ENCODE measurements around the gene KRABD2.

The KRABD2 gene

DNA sequence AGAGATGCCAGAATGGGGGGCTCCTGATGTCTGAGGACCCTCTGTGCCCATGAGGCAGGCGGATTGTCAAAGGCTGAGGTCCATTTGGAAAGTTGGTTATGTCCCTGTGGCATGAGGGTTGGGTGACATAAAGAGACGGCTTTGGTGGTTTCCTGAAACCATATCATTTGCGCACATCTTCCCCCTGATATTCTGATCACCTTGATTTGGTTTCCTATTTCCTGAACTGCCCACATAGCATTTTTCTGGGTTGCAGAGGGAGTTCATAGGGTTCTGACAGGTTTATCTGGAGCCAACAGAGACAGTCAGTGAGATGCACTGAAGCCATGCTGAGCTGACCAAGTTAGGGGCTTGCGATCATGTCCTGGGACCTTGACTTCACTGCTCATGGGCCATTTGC, 36.8 kb upstream of the KRABD2 start:
- H4K20me1 ChIP-seq (ENCODE audit: insufficient read depth, poor library complexity, severe bottlenecking), result no peaks in the 10 kb centered on the region
- H3K27ac ChIP-seq, result no peak overlapping the region
- TF ChIP-seq EZH2phosphoT487 (IDR thresholded peaks at IDR 0.05; ENCODE audit: low read depth, severe bottlenecking, unreplicated experiment) (no peak), EZH2 (IDR thresholded peaks at IDR 0.05; ENCODE audit: borderline replicate concordance) (no peak)
- TF ChIP-seq, protein P1, sequence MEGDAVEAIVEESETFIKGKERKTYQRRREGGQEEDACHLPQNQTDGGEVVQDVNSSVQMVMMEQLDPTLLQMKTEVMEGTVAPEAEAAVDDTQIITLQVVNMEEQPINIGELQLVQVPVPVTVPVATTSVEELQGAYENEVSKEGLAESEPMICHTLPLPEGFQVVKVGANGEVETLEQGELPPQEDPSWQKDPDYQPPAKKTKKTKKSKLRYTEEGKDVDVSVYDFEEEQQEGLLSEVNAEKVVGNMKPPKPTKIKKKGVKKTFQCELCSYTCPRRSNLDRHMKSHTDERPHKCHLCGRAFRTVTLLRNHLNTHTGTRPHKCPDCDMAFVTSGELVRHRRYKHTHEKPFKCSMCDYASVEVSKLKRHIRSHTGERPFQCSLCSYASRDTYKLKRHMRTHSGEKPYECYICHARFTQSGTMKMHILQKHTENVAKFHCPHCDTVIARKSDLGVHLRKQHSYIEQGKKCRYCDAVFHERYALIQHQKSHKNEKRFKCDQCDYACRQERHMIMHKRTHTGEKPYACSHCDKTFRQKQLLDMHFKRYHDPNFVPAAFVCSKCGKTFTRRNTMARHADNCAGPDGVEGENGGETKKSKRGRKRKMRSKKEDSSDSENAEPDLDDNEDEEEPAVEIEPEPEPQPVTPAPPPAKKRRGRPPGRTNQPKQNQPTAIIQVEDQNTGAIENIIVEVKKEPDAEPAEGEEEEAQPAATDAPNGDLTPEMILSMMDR (IDR thresholded peaks at IDR 0.05; ENCODE audit: poor library complexity), result no peak
- H3K27me3 ChIP-seq, result peaks cover 4% of the 10 kb centered on the region
- H2AFZ ChIP-seq, result no peak overlapping the region
- no peak for DNase-seq (ENCODE audit: low spot score)
- 98% methylated on average over 4 of the region's 4 CpGs for WGBS (ENCODE audit: low lambda C conversion rate, missing lambda C conversion rate)
- H3K79me2 ChIP-seq, result no peaks in the 10 kb centered on the region
- no peak overlapping the region for H3K4me2 ChIP-seq
- H3K4me1 ChIP-seq (ENCODE audit: insufficient read depth), result no peaks in the 10 kb centered on the region
- no peaks in the 10 kb centered on the region for H3K9me2 ChIP-seq (replicated peaks; ENCODE audit: insufficient read depth)
- H3K9me3 ChIP-seq (ENCODE audit: low read depth), result no peaks in the 10 kb centered on the region
- no peak overlapping the region for H3K4me3 ChIP-seq
- no peaks in the 10 kb centered on the region for H3K36me3 ChIP-seq (replicated peaks; ENCODE audit: insufficient read depth, low read depth)

- TF ChIP-seq, protein P1 (IDR thresholded peaks at IDR 0.05; ENCODE audit: poor library complexity), result no peak
- no peak for TF ChIP-seq EZH2 (IDR thresholded peaks at IDR 0.05; ENCODE audit: borderline replicate concordance)
- no peak for TF ChIP-seq EZH2phosphoT487 (IDR thresholded peaks at IDR 0.05; ENCODE audit: low read depth, severe bottlenecking, unreplicated experiment)
- DNase-seq (ENCODE audit: low spot score), result no peak
- Histone ChIP-seq H3K36me3 (replicated peaks; ENCODE audit: insufficient read depth, low read depth) (no peaks in the 10 kb centered on the region), H3K79me2 (no peaks in the 10 kb centered on the region), H4K20me1 (ENCODE audit: insufficient read depth, poor library complexity, severe bottlenecking) (no peaks in the 10 kb centered on the region), H3K4me2 (no peak overlapping the region), H2AFZ (no peak overlapping the region), H3K9me3 (ENCODE audit: low read depth) (no peaks in the 10 kb centered on the region), H3K27me3 (peaks cover 4% of the 10 kb centered on the region), H3K27ac (no peak overlapping the region), H3K4me3 (no peak overlapping the region), H3K9me2 (replicated peaks; ENCODE audit: insufficient read depth) (no peaks in the 10 kb centered on the region), H3K4me1 (ENCODE audit: insufficient read depth) (no peaks in the 10 kb centered on the region)
- 64% methylated on average over 5 of the region's 5 CpGs for WGBS (ENCODE audit: low lambda C conversion rate, missing lambda C conversion rate)
These were observed 35.6 kb upstream of the KRABD2 start for GRCh38 chr17:8412089-8412488.

DNA sequence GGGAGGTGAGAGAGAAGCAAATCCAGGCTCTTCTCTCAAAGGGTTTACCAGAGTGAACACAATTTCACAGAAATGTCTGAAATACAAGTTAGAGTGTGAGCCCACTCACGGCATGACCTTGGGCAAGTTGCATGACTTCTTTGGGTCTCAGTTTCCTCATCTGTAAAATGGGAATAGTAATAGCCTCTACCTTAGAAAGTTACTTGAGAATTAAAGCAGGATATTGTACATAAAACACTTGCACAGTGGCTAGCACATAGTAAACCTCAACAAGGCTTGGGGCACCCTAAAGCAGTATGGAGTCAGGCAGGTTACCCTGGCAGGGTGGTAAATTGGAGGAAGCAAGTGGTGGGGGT, 34.4 kb upstream of the KRABD2 start:
- H3K36me3 ChIP-seq (replicated peaks; ENCODE audit: insufficient read depth, low read depth), result no peaks in the 10 kb centered on the region
- no peaks in the 10 kb centered on the region for H3K4me1 ChIP-seq (ENCODE audit: insufficient read depth)
- DNase-seq (ENCODE audit: low spot score), result no peak
- no peaks in the 10 kb centered on the region for H3K79me2 ChIP-seq
- no peak overlapping the region for H3K27ac ChIP-seq
- H4K20me1 ChIP-seq (ENCODE audit: insufficient read depth, poor library complexity, severe bottlenecking), result no peaks in the 10 kb centered on the region
- H2AFZ ChIP-seq, result no peak overlapping the region
- TF ChIP-seq EZH2phosphoT487 (IDR thresholded peaks at IDR 0.05; ENCODE audit: low read depth, severe bottlenecking, unreplicated experiment) (no peak), EZH2 (IDR thresholded peaks at IDR 0.05; ENCODE audit: borderline replicate concordance) (no peak)
- TF ChIP-seq, protein P1 (IDR thresholded peaks at IDR 0.05; ENCODE audit: poor library complexity), result no peak
- H3K9me3 ChIP-seq (ENCODE audit: low read depth), result no peaks in the 10 kb centered on the region
- 89% methylated on average over 1 of the region's 1 CpG for WGBS (ENCODE audit: low lambda C conversion rate, missing lambda C conversion rate)
- no peak overlapping the region for H3K4me3 ChIP-seq
- no peak overlapping the region for H3K4me2 ChIP-seq
- H3K9me2 ChIP-seq (replicated peaks; ENCODE audit: insufficient read depth), result no peaks in the 10 kb centered on the region
- H3K27me3 ChIP-seq, result no peaks in the 10 kb centered on the region
